HCT116 (cell line): ENCODE results near the gene KAZN. TPM values are rescaled to one million over a fixed set of nuclear protein-coding genes. Genes with fewer than 3 reads are reported as not detected.

Experiments used
- ATAC-seq: fragments of 200-7000 bp; cut with Tn5 transposase; 2 replicates; pipeline ENCODE4 v1.9.1; 2020; ENCODE audit warnings: mild to moderate bottlenecking, moderate library complexity
- BruUV-seq: library from RNA; stranded (reverse); fragments of 400-500 nt; replicated peaks from 2 replicates; lab custom pipeline; 2021; lab: Mats Ljungman, UMichigan
- CTCF ChIA-PET: fragments of 300-600 bp; sonication (Branson Sonifier 250); formaldehyde crosslinking; loops from one replicate; lab custom pipeline; 2021; ENCODE audit warnings: antibody characterized with exemption; lab: Charles Lee
- POLR2A ChIA-PET: fragments of 300-600, 350-600 bp; sonication (Branson Sonifier 250); formaldehyde crosslinking; loops from one replicate; lab custom pipeline; 2021; ENCODE audit warnings: antibody characterized with exemption; lab: Charles Lee
- RAD21 ChIA-PET, 2 experiments: fragments of 300-600 bp; sonication (Branson Sonifier 250); formaldehyde crosslinking; loops; one replicate each; lab custom pipeline; 2023; ENCODE audit warnings: low total read pairs in 2 of 2; ENCODE audit not compliant: uncharacterized antibody in 2 of 2, unreplicated experiment in 2 of 2, low non-redundant PET in 1 of 2; lab: Charles Lee
- DNase-seq: peaks from one replicate; pipeline ENCODE4 v3.0.0-alpha.2; 2010; ENCODE audit warnings: low read depth, low spot score
- H2AFZ ChIP-seq: fragments of 200-600 bp; shearing (Covaris generic), sonication (generic); 2 replicates; pipeline ENCODE4 v1.6.1; 2017; ENCODE audit warnings: low read depth, mixed run types, mixed read lengths, antibody characterized with exemption, low read length; ENCODE audit not compliant: poor library complexity, severe bottlenecking
- H3K27ac ChIP-seq: 2 replicates; pipeline ENCODE4 v1.5.1; 2012; ENCODE audit warnings: low read depth, low read length
- H3K27me3 ChIP-seq: fragments of 200-600 bp; sonication (generic); 2 replicates; pipeline ENCODE4 v1.6.1; 2016; ENCODE audit warnings: mixed run types, low read length, mixed read lengths; ENCODE audit not compliant: insufficient read depth
- H3K36me3 ChIP-seq, 2 experiments: fragments of 200-500 bp in 1 of 2; fragments of 200-600 bp in 1 of 2; sonication (Bioruptor generic) in 1 of 2; sonication (generic) in 1 of 2; 2 replicates each; pipeline versions ENCODE4 v1.5.1 to v1.6.1; 2014 to 2016; ENCODE audit warnings: low read length in 2 of 2, inconsistent platforms in 1 of 2, mixed read lengths in 1 of 2, mixed run types in 1 of 2; ENCODE audit not compliant: insufficient read depth in 2 of 2, control insufficient read depth in 1 of 2
- H3K4me1 ChIP-seq, 2 experiments: fragments of 200-600 bp in 1 of 2; sonication (generic) in 1 of 2; 2 replicates each; pipeline versions ENCODE4 v1.5.1 to v1.6.1; 2012 to 2017; ENCODE audit warnings: low read length in 2 of 2, inconsistent platforms in 1 of 2, mild to moderate bottlenecking in 1 of 2, mixed read lengths in 1 of 2, mixed run types in 1 of 2, moderate library complexity in 1 of 2; ENCODE audit not compliant: insufficient read depth in 2 of 2, control insufficient read depth in 1 of 2
- H3K4me2 ChIP-seq: fragments of 200-600 bp; sonication (generic); 2 replicates; pipeline ENCODE4 v1.6.1; 2017; ENCODE audit warnings: mixed run types, low read length, mixed read lengths
- H3K4me3 ChIP-seq, 2 experiments: fragments of 200-600 bp in 1 of 2; sonication (generic) in 1 of 2; replicated peaks in 1 of 2; 2 replicates each; pipeline ENCODE4 v1.5.1; 2011 to 2016; ENCODE audit warnings: low read length in 2 of 2, control low read depth in 1 of 2, low read depth in 1 of 2, mild to moderate bottlenecking in 1 of 2, mixed read lengths in 1 of 2, mixed run types in 1 of 2
- H3K79me2 ChIP-seq: fragments of 200-600 bp; sonication (generic); 2 replicates; pipeline ENCODE4 v1.6.1; 2017; ENCODE audit warnings: mild to moderate bottlenecking, mixed run types, low read length, moderate library complexity, mixed read lengths; ENCODE audit not compliant: insufficient read depth
- H3K9ac ChIP-seq: fragments of 200-600 bp; sonication (generic); 2 replicates; pipeline ENCODE4 v1.6.1; 2016; ENCODE audit warnings: low read length, mixed read lengths
- H3K9me2 ChIP-seq: fragments of 200-600 bp; sonication (generic), shearing (Covaris generic); 2 replicates; pipeline ENCODE4 v1.6.1; 2017; ENCODE audit warnings: mixed run types, mild to moderate bottlenecking, moderate library complexity; ENCODE audit not compliant: insufficient read depth
- H3K9me3 ChIP-seq, 2 experiments: fragments of 200-500 bp in 1 of 2; fragments of 200-600 bp in 1 of 2; sonication (Bioruptor generic) in 1 of 2; sonication (generic) in 1 of 2; 2 replicates each; pipeline ENCODE4 v1.6.1; 2014 to 2017; ENCODE audit warnings: low read length in 2 of 2, mixed read lengths in 2 of 2, inconsistent platforms in 1 of 2, low read depth in 1 of 2, mild to moderate bottlenecking in 1 of 2, mixed run types in 1 of 2, moderate library complexity in 1 of 2; ENCODE audit not compliant: control insufficient read depth in 1 of 2, insufficient read depth in 1 of 2
- H4K20me1 ChIP-seq: fragments of 200-600 bp; sonication (generic), shearing (Covaris generic); 2 replicates; pipeline ENCODE4 v1.6.1; 2017; ENCODE audit warnings: mixed run types, mild to moderate bottlenecking, moderate library complexity; ENCODE audit not compliant: insufficient read depth
- CBX3 ChIP-seq: IDR thresholded peaks from 2 replicates; pipeline ENCODE4 v1.6.1; 2012; ENCODE audit warnings: low read depth
- CEBPB ChIP-seq: IDR thresholded peaks from 2 replicates; pipeline ENCODE4 v1.6.1; 2012; ENCODE audit warnings: low read depth
- EGR1 ChIP-seq: IDR thresholded peaks from 2 replicates; pipeline ENCODE4 v1.6.1; 2012; ENCODE audit warnings: low read depth
- EZH2 ChIP-seq: fragments of 200-600 bp; sonication (generic); IDR thresholded peaks from 2 replicates; pipeline ENCODE4 v1.6.1; 2017; ENCODE audit warnings: antibody characterized with exemption, mixed run types
- EZH2phosphoT487 ChIP-seq: fragments of 200-600 bp; IDR thresholded peaks from 2 replicates; pipeline ENCODE4 v1.6.1; 2018; ENCODE audit warnings: antibody characterized with exemption, borderline replicate concordance
- JUND ChIP-seq: IDR thresholded peaks from 2 replicates; pipeline ENCODE4 v1.6.1; 2012
- POLR2A ChIP-seq: IDR thresholded peaks from 2 replicates; pipeline ENCODE4 v1.7.0; 2011; ENCODE audit warnings: borderline replicate concordance; ENCODE audit not compliant: insufficient read depth, insufficient read length; ENCODE audit errors: extremely low read depth
- POLR2AphosphoS5 ChIP-seq: IDR thresholded peaks from 2 replicates; pipeline ENCODE4 v1.6.1; 2011; ENCODE audit warnings: mild to moderate bottlenecking, low read depth, low read length, moderate library complexity
- RAD21 ChIP-seq: IDR thresholded peaks from 2 replicates; pipeline ENCODE4 v1.6.1; 2012; ENCODE audit warnings: low read depth, mild to moderate bottlenecking
- SIN3A ChIP-seq: IDR thresholded peaks from 2 replicates; pipeline ENCODE4 v1.6.1; 2012; ENCODE audit warnings: low read depth
- SRF ChIP-seq: IDR thresholded peaks from 2 replicates; pipeline ENCODE4 v1.6.1; 2012; ENCODE audit warnings: low read depth
- TCF7L2 ChIP-seq: IDR thresholded peaks from 2 replicates; pipeline ENCODE4 v1.7.0; 2011; ENCODE audit warnings: borderline replicate concordance, inconsistent platforms; ENCODE audit not compliant: insufficient read depth, insufficient read length; ENCODE audit errors: extremely low read depth
- ZNF274 ChIP-seq: fragments of 200-500 bp; sonication (Bioruptor generic); IDR thresholded peaks from 2 replicates; pipeline ENCODE4 v1.6.1; 2014; ENCODE audit warnings: mild to moderate bottlenecking, low read depth, low read length, inconsistent platforms
- intact Hi-C: fragments of 100-400 bp; cut with micrococcal nuclease; formaldehyde crosslinking; loops from 2 replicates; pipeline ENCODE4 v1.10.0; 2022
- total RNA-seq: library from RNA; stranded (reverse); gene quantifications from one replicate; pipeline ENCODE4 v1.2.1, GENCODE V29; 2021; ENCODE audit not compliant: unreplicated experiment
- TF ChIP-seq, protein P1 (sequence below): IDR thresholded peaks from 2 replicates; pipeline ENCODE4 v1.6.1; 2012
- TF ChIP-seq, protein P2 (sequence below), 3 experiments: fragments of 200-600 bp in 1 of 3; sonication (generic) in 1 of 3; IDR thresholded peaks in 2 of 3; conservative IDR thresholded peaks in 1 of 3; 2 replicates each; pipeline ENCODE4 v1.5.1; 2012 to 2017; ENCODE audit warnings: low read depth in 2 of 3, low read length in 2 of 3, antibody characterized with exemption in 1 of 3, borderline replicate concordance in 1 of 3, control low read depth in 1 of 3, mild to moderate bottlenecking in 1 of 3, mixed read lengths in 1 of 3, mixed run types in 1 of 3, moderate library complexity in 1 of 3; ENCODE audit not compliant: insufficient read depth in 1 of 3
- TF ChIP-seq, protein P3 (sequence below): IDR thresholded peaks from 2 replicates; pipeline ENCODE4 v1.6.1; 2011; ENCODE audit warnings: mild to moderate bottlenecking, low read length, moderate library complexity; ENCODE audit not compliant: insufficient replicate concordance; ENCODE audit errors: extremely low read depth
- TF ChIP-seq, protein P4 (sequence below): IDR thresholded peaks from 2 replicates; pipeline ENCODE4 v1.6.1; 2012
- TF ChIP-seq, protein P5 (sequence below): IDR thresholded peaks from 2 replicates; pipeline ENCODE4 v1.6.1; 2012; ENCODE audit warnings: low read depth

KAZN gene
- total RNA-seq, 1 experiment from 2014 or later, result 13.4 TPM

DNA sequence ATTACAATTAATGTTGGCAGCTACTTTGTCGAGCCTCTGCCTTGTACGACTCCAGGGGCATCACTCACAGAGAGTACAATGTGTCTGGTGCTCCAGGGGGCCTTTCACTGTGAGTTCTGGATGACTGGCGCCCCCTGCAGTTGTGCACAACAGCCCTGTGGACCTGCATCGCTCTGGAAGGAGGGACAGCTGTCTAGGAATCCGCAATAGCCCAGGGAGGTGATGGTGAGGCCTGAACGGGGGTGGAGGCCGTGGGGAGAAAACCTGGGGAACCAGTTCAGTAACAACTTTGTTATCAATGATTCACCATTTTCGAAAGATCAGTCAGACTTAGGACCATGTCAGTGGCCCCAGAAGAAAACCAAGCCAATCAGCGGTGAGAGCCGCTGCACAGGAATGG, 189.1 kb downstream of the KAZN start:
- RAD21 ChIA-PET, result no interaction called here
- POLR2A ChIA-PET, result no interaction called here
- Histone ChIP-seq H2AFZ (no peak overlapping the region), H3K79me2 (no peaks in the 10 kb centered on the region), H3K4me3 (no peak overlapping the region), H3K4me2 (no peak overlapping the region; the same call in 1 of the 2 replicates), H3K36me3 (no peaks in the 10 kb centered on the region), H3K27me3 (peaks cover 15% of the 10 kb centered on the region; the same call in 1 of the 2 replicates), H3K9me3 (no peaks in the 10 kb centered on the region), H4K20me1 (no peaks in the 10 kb centered on the region), H3K9me2 (no peaks in the 10 kb centered on the region), H3K4me1 (peaks cover 0 to 5% of the 10 kb centered on the region in 2 experiments; a peak in 1 of 4 replicates), H3K27ac (no peak overlapping the region), H3K9ac (no peak overlapping the region)
- intact Hi-C loops, result no loop called here
- 0 out of 2 replicates have a peak, but pooled peaks have one; percentile 16 for ATAC-seq
- no peak for DNase-seq
- CTCF ChIA-PET, result interaction anchor here (1.6 kb wide), 1 partner anchor 10 kb away, joined by 4 read pairs; no protein-coding TSS in a partner anchor
- BruUV-seq, result no TSS peak
- TF ChIP-seq POLR2AphosphoS5, result no peak
- TF ChIP-seq EGR1, result no peak
- no peak for TF ChIP-seq POLR2A
- no peak for TF ChIP-seq TCF7L2
- no peak for TF ChIP-seq SRF
- no peak for TF ChIP-seq EZH2
- no peak for TF ChIP-seq JUND
- TF ChIP-seq, protein P1, sequence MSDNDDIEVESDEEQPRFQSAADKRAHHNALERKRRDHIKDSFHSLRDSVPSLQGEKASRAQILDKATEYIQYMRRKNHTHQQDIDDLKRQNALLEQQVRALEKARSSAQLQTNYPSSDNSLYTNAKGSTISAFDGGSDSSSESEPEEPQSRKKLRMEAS, result no peak
- TF ChIP-seq SIN3A, result no peak
- TF ChIP-seq, protein P2, sequence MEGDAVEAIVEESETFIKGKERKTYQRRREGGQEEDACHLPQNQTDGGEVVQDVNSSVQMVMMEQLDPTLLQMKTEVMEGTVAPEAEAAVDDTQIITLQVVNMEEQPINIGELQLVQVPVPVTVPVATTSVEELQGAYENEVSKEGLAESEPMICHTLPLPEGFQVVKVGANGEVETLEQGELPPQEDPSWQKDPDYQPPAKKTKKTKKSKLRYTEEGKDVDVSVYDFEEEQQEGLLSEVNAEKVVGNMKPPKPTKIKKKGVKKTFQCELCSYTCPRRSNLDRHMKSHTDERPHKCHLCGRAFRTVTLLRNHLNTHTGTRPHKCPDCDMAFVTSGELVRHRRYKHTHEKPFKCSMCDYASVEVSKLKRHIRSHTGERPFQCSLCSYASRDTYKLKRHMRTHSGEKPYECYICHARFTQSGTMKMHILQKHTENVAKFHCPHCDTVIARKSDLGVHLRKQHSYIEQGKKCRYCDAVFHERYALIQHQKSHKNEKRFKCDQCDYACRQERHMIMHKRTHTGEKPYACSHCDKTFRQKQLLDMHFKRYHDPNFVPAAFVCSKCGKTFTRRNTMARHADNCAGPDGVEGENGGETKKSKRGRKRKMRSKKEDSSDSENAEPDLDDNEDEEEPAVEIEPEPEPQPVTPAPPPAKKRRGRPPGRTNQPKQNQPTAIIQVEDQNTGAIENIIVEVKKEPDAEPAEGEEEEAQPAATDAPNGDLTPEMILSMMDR (IDR thresholded peaks at IDR 0.05 in 2 of 3, conservative IDR thresholded peaks at IDR 0.05 in 1 of 3; ENCODE audit: borderline replicate concordance in 1 of 3, insufficient read depth in 1 of 3, low read depth in 2 of 3, low read length in 2 of 3), result peak in 2 of 3 experiments; percentile 6 to 27; a peak in 2 of 6 replicates
- no peak for TF ChIP-seq ZNF274
- TF ChIP-seq, protein P3, sequence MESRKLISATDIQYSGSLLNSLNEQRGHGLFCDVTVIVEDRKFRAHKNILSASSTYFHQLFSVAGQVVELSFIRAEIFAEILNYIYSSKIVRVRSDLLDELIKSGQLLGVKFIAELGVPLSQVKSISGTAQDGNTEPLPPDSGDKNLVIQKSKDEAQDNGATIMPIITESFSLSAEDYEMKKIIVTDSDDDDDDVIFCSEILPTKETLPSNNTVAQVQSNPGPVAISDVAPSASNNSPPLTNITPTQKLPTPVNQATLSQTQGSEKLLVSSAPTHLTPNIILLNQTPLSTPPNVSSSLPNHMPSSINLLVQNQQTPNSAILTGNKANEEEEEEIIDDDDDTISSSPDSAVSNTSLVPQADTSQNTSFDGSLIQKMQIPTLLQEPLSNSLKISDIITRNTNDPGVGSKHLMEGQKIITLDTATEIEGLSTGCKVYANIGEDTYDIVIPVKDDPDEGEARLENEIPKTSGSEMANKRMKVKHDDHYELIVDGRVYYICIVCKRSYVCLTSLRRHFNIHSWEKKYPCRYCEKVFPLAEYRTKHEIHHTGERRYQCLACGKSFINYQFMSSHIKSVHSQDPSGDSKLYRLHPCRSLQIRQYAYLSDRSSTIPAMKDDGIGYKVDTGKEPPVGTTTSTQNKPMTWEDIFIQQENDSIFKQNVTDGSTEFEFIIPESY, result no peak
- TF ChIP-seq, protein P4, sequence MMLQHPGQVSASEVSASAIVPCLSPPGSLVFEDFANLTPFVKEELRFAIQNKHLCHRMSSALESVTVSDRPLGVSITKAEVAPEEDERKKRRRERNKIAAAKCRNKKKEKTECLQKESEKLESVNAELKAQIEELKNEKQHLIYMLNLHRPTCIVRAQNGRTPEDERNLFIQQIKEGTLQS, result no peak
- peak; percentile 7; the same call in 1 of the 2 replicates for TF ChIP-seq RAD21
- TF ChIP-seq CEBPB, result no peak
- TF ChIP-seq, protein P5, sequence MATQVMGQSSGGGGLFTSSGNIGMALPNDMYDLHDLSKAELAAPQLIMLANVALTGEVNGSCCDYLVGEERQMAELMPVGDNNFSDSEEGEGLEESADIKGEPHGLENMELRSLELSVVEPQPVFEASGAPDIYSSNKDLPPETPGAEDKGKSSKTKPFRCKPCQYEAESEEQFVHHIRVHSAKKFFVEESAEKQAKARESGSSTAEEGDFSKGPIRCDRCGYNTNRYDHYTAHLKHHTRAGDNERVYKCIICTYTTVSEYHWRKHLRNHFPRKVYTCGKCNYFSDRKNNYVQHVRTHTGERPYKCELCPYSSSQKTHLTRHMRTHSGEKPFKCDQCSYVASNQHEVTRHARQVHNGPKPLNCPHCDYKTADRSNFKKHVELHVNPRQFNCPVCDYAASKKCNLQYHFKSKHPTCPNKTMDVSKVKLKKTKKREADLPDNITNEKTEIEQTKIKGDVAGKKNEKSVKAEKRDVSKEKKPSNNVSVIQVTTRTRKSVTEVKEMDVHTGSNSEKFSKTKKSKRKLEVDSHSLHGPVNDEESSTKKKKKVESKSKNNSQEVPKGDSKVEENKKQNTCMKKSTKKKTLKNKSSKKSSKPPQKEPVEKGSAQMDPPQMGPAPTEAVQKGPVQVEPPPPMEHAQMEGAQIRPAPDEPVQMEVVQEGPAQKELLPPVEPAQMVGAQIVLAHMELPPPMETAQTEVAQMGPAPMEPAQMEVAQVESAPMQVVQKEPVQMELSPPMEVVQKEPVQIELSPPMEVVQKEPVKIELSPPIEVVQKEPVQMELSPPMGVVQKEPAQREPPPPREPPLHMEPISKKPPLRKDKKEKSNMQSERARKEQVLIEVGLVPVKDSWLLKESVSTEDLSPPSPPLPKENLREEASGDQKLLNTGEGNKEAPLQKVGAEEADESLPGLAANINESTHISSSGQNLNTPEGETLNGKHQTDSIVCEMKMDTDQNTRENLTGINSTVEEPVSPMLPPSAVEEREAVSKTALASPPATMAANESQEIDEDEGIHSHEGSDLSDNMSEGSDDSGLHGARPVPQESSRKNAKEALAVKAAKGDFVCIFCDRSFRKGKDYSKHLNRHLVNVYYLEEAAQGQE, result no peak
- TF ChIP-seq CBX3, result no peak
- TF ChIP-seq EZH2phosphoT487, result no peak
